ENCODE data around the gene NCOA7. TPM values are rescaled to one million over a fixed set of nuclear protein-coding genes. Genes with fewer than 3 reads are reported as not detected.
"Not testable (repeated sequence)": the region's sequence is repeated elsewhere in the genome, so short reads cannot be mapped to it uniquely, and the experiment has no call there.

The NCOA7 gene
- total RNA-seq, 1 experiment from 2014 or later: 67.9 TPM

- Histone ChIP-seq H3K4me3 (ENCODE audit: low read depth, low read length) (no peak overlapping the region), H3K27me3 (replicated peaks; ENCODE audit: control insufficient read depth, insufficient read depth, low read length) (no peaks in the 10 kb centered on the region), H3K9me3 (no peaks in the 10 kb centered on the region), H3K36me3 (ENCODE audit: control insufficient read depth, insufficient read depth, low read length) (0 out of 2 replicates have a peak, but pooled peaks cover 1% of the 10 kb centered on the region), H3K4me1 (peaks cover 42% of the 10 kb centered on the region)
- ChIA-PET POLR2A (no interaction called here), CTCF (no interaction called here)
- Mint-ChIP-seq H3K36me3 (ENCODE audit: insufficient read depth, unreplicated experiment) (peaks cover 9% of the 10 kb centered on the region), H3K4me3 (ENCODE audit: unreplicated experiment) (no peak overlapping the region), H3K27ac (ENCODE audit: unreplicated experiment) (no peak overlapping the region), H3K4me1 (ENCODE audit: low read depth, unreplicated experiment) (peaks cover 12% of the 10 kb centered on the region), H3K27me3 (ENCODE audit: insufficient read depth, unreplicated experiment) (no peaks in the 10 kb centered on the region), H3K9me3 (ENCODE audit: unreplicated experiment) (no peaks in the 10 kb centered on the region)
- TF ChIP-seq, protein P1, sequence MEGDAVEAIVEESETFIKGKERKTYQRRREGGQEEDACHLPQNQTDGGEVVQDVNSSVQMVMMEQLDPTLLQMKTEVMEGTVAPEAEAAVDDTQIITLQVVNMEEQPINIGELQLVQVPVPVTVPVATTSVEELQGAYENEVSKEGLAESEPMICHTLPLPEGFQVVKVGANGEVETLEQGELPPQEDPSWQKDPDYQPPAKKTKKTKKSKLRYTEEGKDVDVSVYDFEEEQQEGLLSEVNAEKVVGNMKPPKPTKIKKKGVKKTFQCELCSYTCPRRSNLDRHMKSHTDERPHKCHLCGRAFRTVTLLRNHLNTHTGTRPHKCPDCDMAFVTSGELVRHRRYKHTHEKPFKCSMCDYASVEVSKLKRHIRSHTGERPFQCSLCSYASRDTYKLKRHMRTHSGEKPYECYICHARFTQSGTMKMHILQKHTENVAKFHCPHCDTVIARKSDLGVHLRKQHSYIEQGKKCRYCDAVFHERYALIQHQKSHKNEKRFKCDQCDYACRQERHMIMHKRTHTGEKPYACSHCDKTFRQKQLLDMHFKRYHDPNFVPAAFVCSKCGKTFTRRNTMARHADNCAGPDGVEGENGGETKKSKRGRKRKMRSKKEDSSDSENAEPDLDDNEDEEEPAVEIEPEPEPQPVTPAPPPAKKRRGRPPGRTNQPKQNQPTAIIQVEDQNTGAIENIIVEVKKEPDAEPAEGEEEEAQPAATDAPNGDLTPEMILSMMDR (IDR thresholded peaks at IDR 0.05; ENCODE audit: insufficient read depth in 1 of 2, low read depth in 1 of 2, low read length in 1 of 2, severe bottlenecking in 1 of 2, unreplicated experiment in 1 of 2): no peak
- DNase-seq: no peak
- no TSS peak for BruUV-seq (replicated peaks)
- intact Hi-C loops (cut with micrococcal nuclease; ENCODE audit: unreplicated experiment): no loop called here
Observed at GRCh38 chr6:125802383-125802782, 11.6 kb downstream of the NCOA7 start.

DNA sequence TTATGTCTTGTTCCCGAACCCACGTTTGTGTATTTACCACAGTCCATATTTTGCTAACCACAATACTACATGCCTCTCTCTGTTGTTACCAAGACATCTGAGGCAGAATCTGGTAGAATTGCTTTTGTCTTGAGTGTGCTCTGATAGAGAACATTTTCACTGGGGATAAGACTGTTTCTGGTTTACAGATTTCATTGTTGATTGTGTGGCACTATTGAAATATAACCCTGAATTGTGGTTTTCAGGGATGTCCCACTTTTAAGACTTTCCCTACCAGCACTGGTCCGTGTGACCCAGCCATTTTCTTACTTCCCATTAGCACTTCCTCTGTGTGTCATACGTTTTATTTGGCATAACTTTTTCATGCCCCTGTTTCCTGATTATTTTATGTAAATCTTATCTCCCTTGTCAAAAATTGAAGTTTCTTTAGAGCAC, 12.2 kb downstream of the NCOA7 start:
- Mint-ChIP-seq H3K4me3 (ENCODE audit: unreplicated experiment) (no peak overlapping the region), H3K4me1 (ENCODE audit: low read depth, unreplicated experiment) (peaks cover 18% of the 10 kb centered on the region), H3K27me3 (ENCODE audit: insufficient read depth, unreplicated experiment) (no peaks in the 10 kb centered on the region), H3K36me3 (ENCODE audit: insufficient read depth, unreplicated experiment) (peaks cover 10% of the 10 kb centered on the region), H3K9me3 (ENCODE audit: unreplicated experiment) (no peaks in the 10 kb centered on the region), H3K27ac (ENCODE audit: unreplicated experiment) (no peak overlapping the region)
- Histone ChIP-seq H3K9me3 (no peaks in the 10 kb centered on the region), H3K36me3 (ENCODE audit: control insufficient read depth, insufficient read depth, low read length) (no peaks in the 10 kb centered on the region), H3K4me1 (peaks cover 36% of the 10 kb centered on the region), H3K27me3 (replicated peaks; ENCODE audit: control insufficient read depth, insufficient read depth, low read length) (no peaks in the 10 kb centered on the region), H3K4me3 (ENCODE audit: low read depth, low read length) (no peak overlapping the region)
- DNase-seq: no peak
- intact Hi-C loops (cut with micrococcal nuclease; ENCODE audit: unreplicated experiment): no loop called here
- CTCF ChIA-PET: no interaction called here
- POLR2A ChIA-PET: no interaction called here
- no TSS peak for BruUV-seq (replicated peaks)
- TF ChIP-seq, protein P1 (IDR thresholded peaks at IDR 0.05; ENCODE audit: insufficient read depth in 1 of 2, low read depth in 1 of 2, low read length in 1 of 2, severe bottlenecking in 1 of 2, unreplicated experiment in 1 of 2): no peak

- intact Hi-C loops (cut with micrococcal nuclease; ENCODE audit: unreplicated experiment): no loop called here
- ChIA-PET POLR2A (no interaction called here), CTCF (no interaction called here)
- DNase-seq: no peak
- H3K27me3 ChIP-seq (replicated peaks; ENCODE audit: control insufficient read depth, insufficient read depth, low read length): no peaks in the 10 kb centered on the region
- Mint-ChIP-seq H3K4me3 (ENCODE audit: unreplicated experiment) (no peak overlapping the region), H3K36me3 (ENCODE audit: insufficient read depth, unreplicated experiment) (peaks cover 15% of the 10 kb centered on the region), H3K9me3 (ENCODE audit: unreplicated experiment) (no peaks in the 10 kb centered on the region), H3K4me1 (ENCODE audit: low read depth, unreplicated experiment) (peaks cover 16% of the 10 kb centered on the region), H3K27ac (ENCODE audit: unreplicated experiment) (no peak overlapping the region), H3K27me3 (ENCODE audit: insufficient read depth, unreplicated experiment) (no peaks in the 10 kb centered on the region)
- peaks cover 23% of the 10 kb centered on the region for H3K4me1 ChIP-seq
- TF ChIP-seq, protein P1 (IDR thresholded peaks at IDR 0.05; ENCODE audit: insufficient read depth in 1 of 2, low read depth in 1 of 2, low read length in 1 of 2, severe bottlenecking in 1 of 2, unreplicated experiment in 1 of 2): no peak
- no peaks in the 10 kb centered on the region for H3K36me3 ChIP-seq (ENCODE audit: control insufficient read depth, insufficient read depth, low read length)
- BruUV-seq (replicated peaks): no TSS peak
- H3K9me3 ChIP-seq: no peaks in the 10 kb centered on the region
- no peak overlapping the region for H3K4me3 ChIP-seq (ENCODE audit: low read depth, low read length)
Observed at GRCh38 chr6:125804264-125804663, 13.5 kb downstream of the NCOA7 start.

DNA sequence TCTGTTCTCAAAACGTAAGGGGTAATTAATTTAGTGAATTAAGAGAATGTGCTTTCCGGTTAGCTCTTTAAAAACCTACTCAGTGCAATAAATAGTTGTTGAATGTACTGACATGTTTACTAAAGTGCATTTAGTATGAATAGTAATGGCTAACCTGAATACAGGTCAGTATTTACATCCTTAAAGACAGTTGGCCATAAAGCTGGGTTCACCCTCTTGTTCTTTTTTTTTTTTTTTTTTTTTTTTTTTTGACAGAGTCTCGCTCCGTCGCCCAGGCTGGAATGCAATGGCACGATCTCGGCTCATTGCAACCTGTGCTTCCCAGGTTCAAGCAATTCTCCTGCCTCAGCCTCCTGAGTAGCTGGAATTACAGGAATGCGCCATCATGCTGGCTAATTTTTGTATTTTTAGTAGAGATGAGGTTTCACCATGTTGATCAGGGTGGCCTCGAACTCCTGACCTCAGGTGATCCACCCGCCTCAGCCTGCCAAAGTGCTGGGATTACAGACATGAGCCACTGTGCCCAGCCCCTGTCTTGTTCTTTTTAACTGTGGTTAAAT, 14.2 kb downstream of the NCOA7 start:
- not testable (repeated sequence) for H3K4me3 ChIP-seq (ENCODE audit: low read depth, low read length)

More for the DNA sequence above, 14.2 kb downstream of the NCOA7 start:
- intact Hi-C loops (cut with micrococcal nuclease; ENCODE audit: unreplicated experiment); H3K27me3 ChIP-seq (replicated peaks; ENCODE audit: control insufficient read depth, insufficient read depth, low read length); H3K9me3 Mint-ChIP-seq (ENCODE audit: unreplicated experiment); H3K4me3 Mint-ChIP-seq (ENCODE audit: unreplicated experiment); DNase-seq; CTCF ChIA-PET; H3K27ac Mint-ChIP-seq (ENCODE audit: unreplicated experiment); H3K36me3 ChIP-seq (ENCODE audit: control insufficient read depth, insufficient read depth, low read length); H3K9me3 ChIP-seq; POLR2A ChIA-PET; BruUV-seq (replicated peaks); H3K27me3 Mint-ChIP-seq (ENCODE audit: insufficient read depth, unreplicated experiment): not testable (repeated sequence)
- Mint-ChIP-seq H3K4me1 (ENCODE audit: low read depth, unreplicated experiment) (peaks cover 15% of the 10 kb centered on the region), H3K36me3 (ENCODE audit: insufficient read depth, unreplicated experiment) (peaks cover 13% of the 10 kb centered on the region)
- peaks cover 16% of the 10 kb centered on the region for H3K4me1 ChIP-seq

All from Caco-2 (cell line).